ENCODE data around the gene ANKFN1.

The ANKFN1 gene

GRCh38 chr17:56175299-56175955, 22.2 kb downstream of the ANKFN1 start:
- TF ChIP-seq, protein P1, sequence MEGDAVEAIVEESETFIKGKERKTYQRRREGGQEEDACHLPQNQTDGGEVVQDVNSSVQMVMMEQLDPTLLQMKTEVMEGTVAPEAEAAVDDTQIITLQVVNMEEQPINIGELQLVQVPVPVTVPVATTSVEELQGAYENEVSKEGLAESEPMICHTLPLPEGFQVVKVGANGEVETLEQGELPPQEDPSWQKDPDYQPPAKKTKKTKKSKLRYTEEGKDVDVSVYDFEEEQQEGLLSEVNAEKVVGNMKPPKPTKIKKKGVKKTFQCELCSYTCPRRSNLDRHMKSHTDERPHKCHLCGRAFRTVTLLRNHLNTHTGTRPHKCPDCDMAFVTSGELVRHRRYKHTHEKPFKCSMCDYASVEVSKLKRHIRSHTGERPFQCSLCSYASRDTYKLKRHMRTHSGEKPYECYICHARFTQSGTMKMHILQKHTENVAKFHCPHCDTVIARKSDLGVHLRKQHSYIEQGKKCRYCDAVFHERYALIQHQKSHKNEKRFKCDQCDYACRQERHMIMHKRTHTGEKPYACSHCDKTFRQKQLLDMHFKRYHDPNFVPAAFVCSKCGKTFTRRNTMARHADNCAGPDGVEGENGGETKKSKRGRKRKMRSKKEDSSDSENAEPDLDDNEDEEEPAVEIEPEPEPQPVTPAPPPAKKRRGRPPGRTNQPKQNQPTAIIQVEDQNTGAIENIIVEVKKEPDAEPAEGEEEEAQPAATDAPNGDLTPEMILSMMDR (IDR thresholded peaks at IDR 0.05) = no peak

DNA sequence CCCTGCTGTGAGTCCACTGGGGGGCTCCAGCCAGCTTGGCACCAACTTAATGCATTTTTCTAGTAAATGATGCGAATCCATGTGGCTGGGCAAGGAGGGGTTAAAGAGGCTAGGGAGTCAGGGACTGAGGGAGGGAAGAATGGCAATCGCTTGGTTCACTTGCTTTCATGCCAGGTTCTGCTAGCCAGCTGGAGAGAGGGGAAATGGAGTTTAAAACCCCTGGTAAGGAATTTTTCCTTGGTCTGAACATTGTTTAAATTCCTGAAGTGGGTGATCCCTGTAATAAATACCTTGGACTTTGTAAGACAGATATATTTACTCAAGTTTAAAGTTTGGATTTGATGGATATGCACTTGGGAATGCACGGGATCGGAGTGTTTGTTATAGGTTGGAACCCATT, 22.8 kb downstream of the ANKFN1 start:
- TF ChIP-seq, protein P1 (IDR thresholded peaks at IDR 0.05) = no peak

DNA sequence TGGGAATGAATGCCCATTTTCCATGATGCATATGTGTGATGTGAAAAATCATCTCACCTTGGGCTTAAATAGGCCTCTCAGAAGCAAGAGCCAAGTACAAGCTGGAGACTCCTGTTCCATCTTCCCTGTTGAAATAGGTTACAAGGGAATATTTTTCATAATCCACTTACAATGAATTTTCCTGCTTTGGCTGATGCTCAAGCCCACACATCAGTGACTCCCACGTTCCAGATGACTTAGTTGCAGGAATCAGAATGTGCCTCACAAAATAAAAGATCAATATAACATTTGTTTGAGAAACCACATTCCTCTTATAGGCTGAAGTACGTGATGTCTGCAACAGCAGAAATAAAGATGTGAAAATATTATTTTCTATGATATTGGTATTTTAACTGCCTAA, 24.1 kb downstream of the ANKFN1 start:
- TF ChIP-seq, protein P1 (IDR thresholded peaks at IDR 0.05) = no peak

DNA sequence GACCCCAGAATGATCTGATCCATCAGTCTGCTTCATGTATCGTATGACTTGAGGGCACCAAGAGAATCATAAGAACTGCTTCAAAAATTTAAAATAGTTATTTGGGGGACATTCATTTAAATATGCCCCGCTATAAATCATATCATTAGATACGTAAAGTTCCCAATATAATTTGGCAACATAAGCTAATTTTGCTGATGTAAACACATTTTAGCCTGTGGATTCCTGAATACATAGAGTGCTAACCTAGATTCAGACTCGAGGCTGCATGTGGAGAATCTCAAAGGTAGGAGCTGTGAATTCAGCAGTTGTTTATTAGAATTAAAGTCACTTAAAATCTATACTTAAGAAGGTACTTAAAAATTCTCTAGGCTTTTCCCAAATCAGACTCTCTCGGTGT, 24.9 kb downstream of the ANKFN1 start:
- TF ChIP-seq, protein P1 (IDR thresholded peaks at IDR 0.05) = no peak

GRCh38 chr17:56182081-56182480, 28.8 kb downstream of the ANKFN1 start:
- TF ChIP-seq, protein P1 (IDR thresholded peaks at IDR 0.05) = no peak

- TF ChIP-seq, protein P1 (IDR thresholded peaks at IDR 0.05) = no peak
Measured at GRCh38 chr17:56184650-56185049, 31.4 kb downstream of the ANKFN1 start.

DNA sequence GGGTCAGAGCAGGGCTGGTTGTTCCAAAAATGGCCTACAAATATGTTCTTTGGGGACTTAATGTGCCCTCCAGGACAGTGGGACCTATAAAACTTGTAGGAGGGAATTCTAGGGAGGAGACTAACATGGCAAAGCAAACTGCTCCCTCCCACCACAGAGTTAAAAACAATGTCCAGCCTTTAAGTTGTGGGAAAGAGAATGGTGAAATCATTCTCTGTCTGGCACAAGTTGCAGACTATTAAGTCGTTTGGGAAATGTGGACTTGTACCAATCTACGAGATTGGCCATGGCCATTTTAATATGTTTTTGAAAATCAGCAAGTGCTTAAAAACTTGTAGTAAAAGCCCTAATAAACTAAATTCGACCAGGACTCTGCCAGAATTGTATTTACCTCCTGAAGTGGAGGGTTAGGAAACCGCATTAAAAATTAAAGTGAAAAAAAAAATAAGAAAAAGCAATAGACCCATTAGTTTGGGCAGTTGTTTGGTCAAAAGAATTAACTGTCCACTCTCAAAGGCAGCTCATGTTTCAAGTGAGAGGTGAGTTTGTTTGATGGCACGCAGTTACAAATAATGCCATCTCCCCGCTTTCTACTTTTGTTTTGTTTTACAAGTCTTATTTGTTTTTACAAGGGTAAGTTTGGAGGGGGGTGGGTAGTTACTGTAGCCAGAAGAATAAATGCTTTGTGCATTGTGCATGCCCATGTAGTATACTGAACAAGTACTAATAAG, 32.4 kb downstream of the ANKFN1 start:
- TF ChIP-seq, protein P1 (IDR thresholded peaks at IDR 0.05) = no peak

All from LNCAP (cell line).